GM23248 (cell line): ENCODE measurements around the gene MITF.

ENCODE experiments used
- EZH2 ChIP-seq: fragments of 200-600 bp; sonication (generic); IDR thresholded peaks from 2 replicates; pipeline ENCODE4 v1.6.1; 2018; ENCODE audit warnings: antibody characterized with exemption, mild to moderate bottlenecking; ENCODE audit not compliant: insufficient read depth, poor library complexity, severe bottlenecking
- EZH2phosphoT487 ChIP-seq: fragments of 200-600 bp; sonication (generic); IDR thresholded peaks from 2 replicates; pipeline ENCODE4 v1.6.1; 2018; ENCODE audit warnings: antibody characterized with exemption, moderate library complexity, mild to moderate bottlenecking, low read depth; ENCODE audit not compliant: insufficient read depth

DNA sequence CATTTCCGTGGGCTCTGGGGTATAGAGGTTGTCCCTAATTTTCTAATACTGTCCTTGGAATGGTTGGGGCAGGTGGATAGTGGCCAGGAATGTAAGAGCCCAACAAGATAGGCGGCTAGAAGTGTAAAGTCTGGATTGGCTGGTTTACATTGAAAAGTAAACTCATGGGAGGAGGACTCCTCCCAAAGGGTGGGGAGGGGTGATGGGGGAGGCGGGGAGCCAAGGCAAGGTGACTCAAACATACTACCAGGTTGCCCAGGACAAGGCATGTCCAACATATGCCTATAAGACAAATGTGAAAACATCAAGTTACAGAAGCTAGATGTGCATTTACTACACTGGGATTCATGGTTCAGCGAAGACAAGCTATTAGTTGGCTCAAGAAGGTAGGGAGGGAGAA, 246.0 kb downstream of the MITF start:
- TF ChIP-seq EZH2 = no peak
- TF ChIP-seq EZH2phosphoT487 = no peak
